GM21367 (cell line): ENCODE results near the gene PRSS33.

Experiments used
- ATAC-seq: cut with Tn5 transposase; IDR thresholded peaks from one replicate; pipeline ENCODE4 v1.9.1; 2021; ENCODE audit not compliant: unreplicated experiment

The PRSS33 gene

DNA sequence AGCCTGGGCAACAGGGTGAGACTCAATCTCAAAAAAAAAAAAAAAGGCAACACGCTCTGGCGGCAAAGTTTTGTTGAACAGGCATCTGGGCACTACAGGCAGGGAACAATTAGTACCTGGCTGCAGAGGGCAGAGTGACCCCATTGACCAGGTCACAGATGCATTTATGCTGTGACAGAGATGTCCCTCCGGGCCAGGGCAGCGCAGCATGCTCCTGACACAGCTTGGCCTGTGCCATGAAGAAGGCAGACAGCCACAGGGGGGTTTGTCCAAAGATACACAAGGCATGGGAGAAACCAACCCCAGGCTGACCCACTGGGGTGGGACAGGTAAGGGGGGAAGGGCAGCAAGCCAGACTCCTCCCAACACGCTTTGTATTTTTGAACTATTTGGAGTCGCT is 42.6 kb downstream of the PRSS33 start:
- ATAC-seq: no peak

- no peak for ATAC-seq
Observed at GRCh38 chr16:2743007-2743810, 44.2 kb downstream of the PRSS33 start.

GRCh38 chr16:2742323-2743006 is 44.9 kb downstream of the PRSS33 start:
- no peak for ATAC-seq

GRCh38 chr16:2741168-2741567 is 46.2 kb downstream of the PRSS33 start:
- ATAC-seq: no peak

DNA sequence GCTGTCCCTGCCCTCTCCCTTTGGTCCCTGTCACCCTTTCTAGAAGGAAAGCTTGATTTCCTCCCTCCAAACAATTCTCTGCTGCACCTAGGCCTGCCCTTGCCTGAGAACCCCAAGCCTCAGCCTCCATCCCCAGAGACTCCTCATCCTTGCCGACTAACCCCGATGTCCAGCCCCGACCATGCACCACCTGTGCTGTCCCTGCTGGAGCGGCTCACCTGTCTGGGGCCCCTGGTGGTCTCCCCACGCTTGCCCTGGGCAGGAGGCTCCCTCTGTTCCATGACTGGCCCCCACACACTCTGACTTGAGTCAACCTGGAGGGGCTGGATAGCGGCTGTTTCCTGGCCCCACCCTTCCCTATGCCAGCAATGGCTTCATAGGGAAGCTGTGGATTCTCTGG is 46.9 kb downstream of the PRSS33 start:
- no peak for ATAC-seq

DNA sequence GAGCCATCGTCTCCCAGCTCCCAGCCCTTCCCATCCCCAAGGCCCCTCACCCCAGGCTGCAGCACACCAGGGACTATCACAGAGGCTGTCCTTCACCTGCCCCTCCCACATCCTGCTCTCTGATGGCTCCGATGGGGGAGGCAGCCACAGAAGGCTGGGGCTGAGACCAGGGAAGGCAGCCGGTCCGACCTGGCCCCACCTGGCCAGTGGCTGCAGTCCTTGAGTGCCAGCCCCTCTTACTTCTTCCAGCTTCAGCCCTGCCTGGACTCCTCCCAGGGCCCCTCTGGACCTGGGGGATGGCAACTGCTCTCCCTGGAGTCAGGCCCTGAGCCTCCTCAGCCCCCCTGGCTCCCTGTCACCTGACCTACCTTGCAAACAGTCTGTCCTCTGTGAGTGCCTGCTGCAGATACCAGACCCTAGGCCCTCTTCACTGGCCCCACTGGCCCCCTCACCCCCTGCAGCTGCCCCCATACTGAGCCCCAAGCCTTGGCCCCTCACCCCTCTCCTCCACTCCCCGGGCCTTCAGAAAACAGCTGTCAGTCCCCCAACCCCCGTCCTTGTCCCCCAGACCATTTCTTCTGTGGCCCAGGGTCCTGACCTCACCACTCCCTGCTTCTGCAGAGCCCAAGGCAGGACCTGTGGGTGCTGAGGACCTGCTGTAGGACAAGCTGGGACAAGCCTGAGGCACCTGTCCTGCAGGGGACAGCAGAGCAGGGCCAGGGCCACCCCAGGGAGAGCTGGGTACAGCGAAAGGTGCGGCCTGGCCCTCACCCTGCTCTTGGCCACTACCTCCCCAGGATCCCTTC is 47.5 kb downstream of the PRSS33 start:
- ATAC-seq: no peak

GRCh38 chr16:2738615-2739014 is 48.7 kb downstream of the PRSS33 start:
- no peak for ATAC-seq

DNA sequence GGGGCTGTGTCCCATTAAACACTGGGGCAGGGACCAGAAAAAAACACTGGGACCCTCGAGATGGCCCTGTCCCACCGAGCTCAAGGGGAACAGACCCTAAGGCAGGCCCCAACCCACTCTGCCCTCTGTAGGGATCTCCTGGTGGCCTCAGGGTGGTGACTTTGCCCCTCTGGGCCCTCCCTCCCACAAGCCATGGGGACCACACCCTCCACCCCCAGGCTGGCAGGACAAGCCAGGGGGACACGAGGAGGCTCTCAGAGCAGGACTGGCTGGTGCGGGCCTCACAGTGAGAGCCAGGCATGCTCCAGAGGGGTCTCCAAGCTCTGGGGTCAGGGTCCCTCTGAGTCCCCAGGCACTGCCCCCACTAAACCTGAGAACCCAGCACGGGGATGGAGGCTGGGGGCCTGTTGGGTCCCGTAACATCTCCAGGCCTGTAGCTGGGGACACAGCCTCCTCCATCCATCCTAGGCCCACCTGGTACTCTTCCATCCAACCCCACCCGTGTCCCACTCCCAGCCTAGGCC is 49.4 kb downstream of the PRSS33 start:
- no peak for ATAC-seq

DNA sequence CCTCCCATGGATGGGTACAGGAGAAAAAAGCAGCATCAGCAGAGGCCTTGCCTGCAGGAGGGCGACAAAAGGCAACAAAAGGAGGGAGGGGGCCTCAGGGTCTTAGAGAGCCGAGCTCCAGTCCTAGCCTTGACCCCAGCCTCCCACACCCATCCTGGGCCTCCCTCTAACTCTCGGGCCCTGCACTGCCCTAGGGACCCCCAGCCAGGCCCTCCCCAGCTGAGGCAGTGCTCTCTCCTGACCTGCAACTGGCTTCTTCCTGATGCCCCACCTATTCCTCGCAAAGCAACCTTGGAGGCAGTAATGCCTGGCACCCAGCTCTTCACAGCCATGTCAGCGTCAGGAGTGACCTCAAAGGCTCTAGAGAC is 50.1 kb downstream of the PRSS33 start:
- no peak for ATAC-seq

- no peak for ATAC-seq
Observed at GRCh38 chr16:2736476-2737237, 50.7 kb downstream of the PRSS33 start.

DNA sequence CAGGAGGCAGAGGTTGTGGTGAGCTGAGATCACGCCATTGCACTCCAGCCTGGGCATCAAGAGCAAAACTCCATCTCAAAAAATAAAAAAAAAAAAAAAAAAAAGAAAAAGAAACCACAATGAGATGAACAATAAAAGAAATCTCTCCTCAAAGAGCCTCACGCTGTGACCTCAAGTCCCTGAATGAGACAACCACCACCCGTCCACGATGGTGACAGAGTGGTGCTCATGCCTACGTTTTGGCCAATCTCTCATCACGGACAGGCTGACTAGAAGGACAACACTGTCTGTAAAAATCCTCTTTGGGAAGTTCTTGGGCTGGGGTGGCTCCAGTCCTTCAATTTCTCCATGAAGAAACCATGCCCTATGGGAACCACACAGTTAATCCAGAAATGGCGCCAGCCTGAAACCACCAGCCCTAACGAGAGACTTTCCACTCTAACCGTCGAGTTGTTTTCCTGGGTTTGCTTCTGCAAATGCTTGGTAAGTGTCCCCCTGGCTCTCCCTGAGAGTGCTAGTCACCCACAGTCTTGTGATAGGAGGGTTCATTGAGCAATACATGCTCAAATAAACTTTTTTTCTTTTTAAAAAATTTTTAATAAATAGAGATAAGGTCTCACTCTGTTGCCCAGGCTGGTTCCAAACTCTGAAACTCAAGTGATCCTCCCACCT is 52.4 kb downstream of the PRSS33 start:
- ATAC-seq: no peak
